Measurements from ENCODE around the gene CDK17. TPM values are rescaled to one million over a fixed set of nuclear protein-coding genes. Genes with fewer than 3 reads are reported as not detected.

Gene CDK17
- total and polyA plus RNA-seq, 11 donors: 6.7 to 31.7 (median 22.9) TPM

GRCh38 chr12:96336489-96336888, 63.8 kb downstream of the CDK17 start:
- no peak for ATAC-seq
- no peak for TF ChIP-seq POLR2A (IDR thresholded peaks at IDR 0.05)
- TF ChIP-seq CTCF (IDR thresholded peaks at IDR 0.05): no peak
- Histone ChIP-seq H3K4me1 (peaks cover 0 to 22% (median 5%) of the 10 kb centered on the region in 12 donors), H3K27ac (no peak overlapping the region), H3K36me3 (peaks cover 0 to 31% (median 11%) of the 10 kb centered on the region in 9 donors), H3K4me3 (no peak overlapping the region), H3K27me3 (no peaks in the 10 kb centered on the region), H3K9me3 (peaks cover 0 to 17% (median 8%) of the 10 kb centered on the region in 12 donors)
- intact Hi-C loops (cut with DNase I): loop anchor here in 1 of 10 donors (10.0 kb wide), 1 partner anchor 48 kb away; no protein-coding TSS in a partner anchor
- DNase-seq: no peak
- 98 to 99% (median 98%) methylated on average over 4 of the region's 4 CpGs for WGBS, 4 donors

GRCh38 chr12:96335270-96335669, 65.0 kb downstream of the CDK17 start:
- ATAC-seq: no peak
- H3K4me3 ChIP-seq: no peak overlapping the region
- 83 to 91% (median 89%) methylated on average over 5 of the region's 5 CpGs for WGBS, 4 donors

GRCh38 chr12:96334502-96334901, 65.7 kb downstream of the CDK17 start:
- H3K4me3 ChIP-seq: no peak overlapping the region
- H3K9me3 ChIP-seq: peaks cover 0 to 17% (median 8%) of the 10 kb centered on the region in 12 donors
- no peak overlapping the region for H3K27ac ChIP-seq
- TF ChIP-seq CTCF (IDR thresholded peaks at IDR 0.05) (no peak), POLR2A (IDR thresholded peaks at IDR 0.05) (no peak)
- DNase-seq (no peak), ATAC-seq (no peak)
- H3K36me3 ChIP-seq: peaks cover 0 to 45% (median 11%) of the 10 kb centered on the region in 9 donors
- intact Hi-C loops (cut with DNase I): loop anchor here in 1 of 10 donors (10.0 kb wide), 1 partner anchor 50 kb away; no protein-coding TSS in a partner anchor
- peaks cover 0 to 21% (median 4%) of the 10 kb centered on the region in 12 donors for H3K4me1 ChIP-seq
- 85 to 88% (median 87%) methylated on average over 2 of the region's 2 CpGs for WGBS, 4 donors
- no peaks in the 10 kb centered on the region for H3K27me3 ChIP-seq

More at GRCh38 chr12:96335270-96335669, 65.0 kb downstream of the CDK17 start:
- no peaks in the 10 kb centered on the region for H3K27me3 ChIP-seq
- peaks cover 0 to 17% (median 8%) of the 10 kb centered on the region in 12 donors for H3K9me3 ChIP-seq
- no peak overlapping the region for H3K27ac ChIP-seq
- intact Hi-C loops (cut with DNase I): loop anchor here in 1 of 10 donors (10.0 kb wide), 1 partner anchor 50 kb away; no protein-coding TSS in a partner anchor
- TF ChIP-seq POLR2A (IDR thresholded peaks at IDR 0.05) (no peak), CTCF (IDR thresholded peaks at IDR 0.05) (no peak)
- peaks cover 0 to 44% (median 11%) of the 10 kb centered on the region in 9 donors for H3K36me3 ChIP-seq
- no peak for DNase-seq
- H3K4me1 ChIP-seq: peaks cover 0 to 22% (median 3%) of the 10 kb centered on the region in 12 donors

- DNase-seq (no peak), ATAC-seq (no peak)
- intact Hi-C loops (cut with DNase I): no loop called here
- no peak for TF ChIP-seq POLR2A (IDR thresholded peaks at IDR 0.05)
- no peak for TF ChIP-seq CTCF (IDR thresholded peaks at IDR 0.05)
- Histone ChIP-seq H3K4me1 (peaks cover 0 to 24% (median 4%) of the 10 kb centered on the region in 12 donors), H3K36me3 (peaks cover 0 to 44% (median 11%) of the 10 kb centered on the region in 9 donors), H3K27me3 (no peaks in the 10 kb centered on the region), H3K4me3 (no peak overlapping the region), H3K9me3 (no peaks in the 10 kb centered on the region), H3K27ac (no peak overlapping the region)
- 84 to 89% (median 86%) methylated on average over 3 of the region's 3 CpGs for WGBS, 4 donors
These were observed 70.7 kb downstream of the CDK17 start for GRCh38 chr12:96329545-96329944.
